ENCODE data around the gene CBFA2T3. TPM values are rescaled to one million over a fixed set of nuclear protein-coding genes. Genes with fewer than 3 reads are reported as not detected.

CBFA2T3 gene
- total RNA-seq, 1 donor from 2014 or later = 8.6 TPM

DNA sequence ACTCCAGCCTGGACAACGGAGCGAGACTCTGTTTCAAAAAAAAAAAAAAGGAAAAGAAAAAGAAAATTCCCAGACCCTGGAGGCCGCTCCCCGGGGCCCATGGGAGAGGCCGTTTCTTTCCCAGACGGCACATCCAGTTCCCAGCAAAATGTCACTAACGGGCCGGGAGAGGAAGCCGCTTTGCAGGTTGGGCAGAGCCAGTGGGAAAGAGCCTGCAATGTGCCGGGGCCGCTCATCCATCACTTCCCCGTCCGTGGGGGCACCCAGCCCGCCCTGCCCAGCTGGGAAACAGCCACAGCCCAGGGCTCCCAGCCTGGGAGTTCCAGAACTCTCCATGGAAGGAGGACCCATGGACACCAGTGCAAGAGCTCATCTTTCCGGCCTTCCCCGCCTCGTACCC lies 68.7 kb downstream of the CBFA2T3 start:
- Histone ChIP-seq H3K27me3 (ENCODE audit: low read depth) (peaks cover 19% of the 10 kb centered on the region), H3K27ac (replicated peaks) (peak overlapping the region; percentile 80), H3K9me3 (replicated peaks) (no peaks in the 10 kb centered on the region), H3K4me1 (peaks cover 73% of the 10 kb centered on the region), H3K4me3 (peak overlapping the region; percentile 11), H3K36me3 (peaks cover 3% of the 10 kb centered on the region)
- intact Hi-C loops (cut with micrococcal nuclease) = no loop called here
- peak; percentile 48 for DNase-seq
- TF ChIP-seq, protein P1, sequence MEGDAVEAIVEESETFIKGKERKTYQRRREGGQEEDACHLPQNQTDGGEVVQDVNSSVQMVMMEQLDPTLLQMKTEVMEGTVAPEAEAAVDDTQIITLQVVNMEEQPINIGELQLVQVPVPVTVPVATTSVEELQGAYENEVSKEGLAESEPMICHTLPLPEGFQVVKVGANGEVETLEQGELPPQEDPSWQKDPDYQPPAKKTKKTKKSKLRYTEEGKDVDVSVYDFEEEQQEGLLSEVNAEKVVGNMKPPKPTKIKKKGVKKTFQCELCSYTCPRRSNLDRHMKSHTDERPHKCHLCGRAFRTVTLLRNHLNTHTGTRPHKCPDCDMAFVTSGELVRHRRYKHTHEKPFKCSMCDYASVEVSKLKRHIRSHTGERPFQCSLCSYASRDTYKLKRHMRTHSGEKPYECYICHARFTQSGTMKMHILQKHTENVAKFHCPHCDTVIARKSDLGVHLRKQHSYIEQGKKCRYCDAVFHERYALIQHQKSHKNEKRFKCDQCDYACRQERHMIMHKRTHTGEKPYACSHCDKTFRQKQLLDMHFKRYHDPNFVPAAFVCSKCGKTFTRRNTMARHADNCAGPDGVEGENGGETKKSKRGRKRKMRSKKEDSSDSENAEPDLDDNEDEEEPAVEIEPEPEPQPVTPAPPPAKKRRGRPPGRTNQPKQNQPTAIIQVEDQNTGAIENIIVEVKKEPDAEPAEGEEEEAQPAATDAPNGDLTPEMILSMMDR (IDR thresholded peaks at IDR 0.05; ENCODE audit: borderline replicate concordance) = no peak

DNA sequence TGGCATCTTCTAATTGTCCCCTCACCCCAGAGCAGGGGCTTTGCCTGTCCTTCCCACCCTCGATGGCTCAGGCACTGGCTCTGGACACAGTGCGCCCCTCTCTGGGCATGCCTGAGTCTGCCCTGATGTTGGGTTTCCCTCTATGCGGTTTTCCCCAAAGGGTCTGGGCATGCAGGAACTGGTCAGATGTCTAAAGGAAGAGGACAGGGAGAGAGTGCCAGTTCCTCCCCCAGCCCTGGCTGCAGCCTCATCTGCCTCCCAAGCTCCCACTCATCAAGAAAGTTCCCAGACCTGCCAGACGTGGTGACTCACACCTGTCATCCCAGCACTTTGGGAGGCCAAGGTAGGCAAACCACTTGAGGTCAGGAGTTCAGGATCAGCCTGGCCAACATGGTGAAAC lies 69.2 kb downstream of the CBFA2T3 start:
- TF ChIP-seq, protein P1 (IDR thresholded peaks at IDR 0.05; ENCODE audit: borderline replicate concordance) = no peak
- H3K4me3 ChIP-seq = no peak overlapping the region
- H3K27me3 ChIP-seq (ENCODE audit: low read depth) = peaks cover 16% of the 10 kb centered on the region
- intact Hi-C loops (cut with micrococcal nuclease) = no loop called here
- H3K36me3 ChIP-seq = no peaks in the 10 kb centered on the region
- no peak for DNase-seq
- H3K27ac ChIP-seq (replicated peaks) = peak overlapping the region; percentile 80
- peaks cover 73% of the 10 kb centered on the region for H3K4me1 ChIP-seq
- H3K9me3 ChIP-seq (replicated peaks) = no peaks in the 10 kb centered on the region

DNA sequence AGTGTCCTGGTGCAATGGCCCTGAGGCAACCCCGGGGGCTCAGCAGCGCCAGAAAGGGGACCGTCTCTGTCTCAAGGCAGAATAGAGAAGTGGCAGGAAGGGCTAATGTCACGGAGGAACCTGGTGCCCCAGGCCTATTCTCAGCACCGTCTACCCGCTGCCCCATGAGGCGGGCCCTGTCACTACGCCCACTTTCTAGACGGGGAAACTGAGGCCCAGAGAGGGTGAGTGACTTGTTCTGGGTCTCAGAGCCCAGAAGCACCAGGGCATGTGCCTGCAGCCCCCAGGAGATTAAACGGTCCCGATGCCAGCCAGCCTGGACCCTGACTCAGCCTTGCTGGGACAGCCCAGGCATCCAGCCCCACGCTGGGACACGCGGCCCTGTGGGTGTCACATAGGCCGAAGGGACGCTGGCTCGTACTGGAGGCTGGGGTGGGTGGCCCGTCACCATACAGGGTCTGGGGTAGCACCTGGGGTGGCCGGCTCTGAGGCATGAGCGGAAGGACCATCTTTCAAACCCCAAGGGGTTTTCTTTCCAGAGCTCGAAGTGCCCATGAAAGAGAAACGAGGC lies 70.4 kb downstream of the CBFA2T3 start:
- peak overlapping the region; percentile 80 for H3K27ac ChIP-seq (replicated peaks)
- TF ChIP-seq, protein P1 (IDR thresholded peaks at IDR 0.05; ENCODE audit: borderline replicate concordance) = no peak
- peaks cover 13% of the 10 kb centered on the region for H3K27me3 ChIP-seq (ENCODE audit: low read depth)
- intact Hi-C loops (cut with micrococcal nuclease) = no loop called here
- peaks cover 72% of the 10 kb centered on the region for H3K4me1 ChIP-seq
- H3K4me3 ChIP-seq = no peak overlapping the region
- no peaks in the 10 kb centered on the region for H3K36me3 ChIP-seq
- no peak for DNase-seq
- H3K9me3 ChIP-seq (replicated peaks) = no peaks in the 10 kb centered on the region

DNA sequence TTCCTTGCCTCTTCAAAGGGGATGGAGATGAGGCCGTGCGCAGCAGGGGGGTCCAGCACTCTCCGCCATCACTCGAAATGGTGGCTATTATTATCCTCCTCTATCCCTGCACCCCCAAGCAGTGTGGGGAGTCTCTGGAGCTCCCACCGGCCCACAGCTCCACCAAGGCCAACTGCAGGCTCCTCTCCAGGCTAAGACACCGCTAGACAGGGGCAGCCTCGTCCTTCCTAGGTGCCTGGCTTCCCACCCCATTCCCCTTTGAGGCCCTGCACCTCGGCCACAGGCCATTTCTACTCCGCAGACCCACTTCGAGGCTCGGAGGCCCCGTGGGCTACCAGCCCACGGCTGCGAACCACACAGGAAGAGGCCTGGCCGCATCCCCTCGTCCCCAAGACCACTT lies 71.0 kb downstream of the CBFA2T3 start:
- Histone ChIP-seq H3K4me1 (peaks cover 66% of the 10 kb centered on the region), H3K9me3 (replicated peaks) (no peaks in the 10 kb centered on the region), H3K27me3 (ENCODE audit: low read depth) (peaks cover 7% of the 10 kb centered on the region), H3K4me3 (no peak overlapping the region), H3K27ac (replicated peaks) (no peak overlapping the region), H3K36me3 (peaks cover 3% of the 10 kb centered on the region)
- TF ChIP-seq, protein P1 (IDR thresholded peaks at IDR 0.05; ENCODE audit: borderline replicate concordance) = no peak
- DNase-seq = no peak
- intact Hi-C loops (cut with micrococcal nuclease) = no loop called here

DNA sequence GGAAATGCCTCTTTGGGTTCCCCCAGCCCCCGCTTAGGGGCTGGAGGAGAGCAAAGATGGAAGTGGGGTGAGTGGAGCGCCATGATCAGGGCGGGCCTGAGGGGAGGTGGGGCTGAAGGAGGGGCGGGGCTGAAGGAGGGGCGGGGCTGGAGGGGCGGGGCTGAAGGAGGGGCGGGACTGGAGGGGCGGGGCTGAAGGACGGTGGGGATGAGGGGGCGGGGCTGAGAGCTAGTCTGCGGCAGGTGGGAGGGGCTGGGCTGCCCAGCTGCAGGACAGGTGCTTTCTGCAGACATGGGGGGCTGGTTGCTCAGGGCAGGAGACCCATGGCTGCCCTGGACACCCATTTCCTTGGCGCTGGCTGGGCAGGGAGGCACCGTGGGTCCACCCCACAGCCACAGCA lies 71.4 kb downstream of the CBFA2T3 start:
- Histone ChIP-seq H3K27ac (replicated peaks) (no peak overlapping the region), H3K36me3 (peaks cover 8% of the 10 kb centered on the region), H3K4me3 (no peak overlapping the region), H3K4me1 (peaks cover 61% of the 10 kb centered on the region), H3K27me3 (ENCODE audit: low read depth) (peaks cover 5% of the 10 kb centered on the region), H3K9me3 (replicated peaks) (no peaks in the 10 kb centered on the region)
- no peak for DNase-seq
- intact Hi-C loops (cut with micrococcal nuclease) = no loop called here
- TF ChIP-seq, protein P1 (IDR thresholded peaks at IDR 0.05; ENCODE audit: borderline replicate concordance) = no peak
